Measurements from ENCODE around the gene PAQR8. TPM values are rescaled to one million over a fixed set of nuclear protein-coding genes. Genes with fewer than 3 reads are reported as not detected.

The PAQR8 gene
- total RNA-seq, 2 donors from 2014 or later: 2.6 to 5.6 TPM

DNA sequence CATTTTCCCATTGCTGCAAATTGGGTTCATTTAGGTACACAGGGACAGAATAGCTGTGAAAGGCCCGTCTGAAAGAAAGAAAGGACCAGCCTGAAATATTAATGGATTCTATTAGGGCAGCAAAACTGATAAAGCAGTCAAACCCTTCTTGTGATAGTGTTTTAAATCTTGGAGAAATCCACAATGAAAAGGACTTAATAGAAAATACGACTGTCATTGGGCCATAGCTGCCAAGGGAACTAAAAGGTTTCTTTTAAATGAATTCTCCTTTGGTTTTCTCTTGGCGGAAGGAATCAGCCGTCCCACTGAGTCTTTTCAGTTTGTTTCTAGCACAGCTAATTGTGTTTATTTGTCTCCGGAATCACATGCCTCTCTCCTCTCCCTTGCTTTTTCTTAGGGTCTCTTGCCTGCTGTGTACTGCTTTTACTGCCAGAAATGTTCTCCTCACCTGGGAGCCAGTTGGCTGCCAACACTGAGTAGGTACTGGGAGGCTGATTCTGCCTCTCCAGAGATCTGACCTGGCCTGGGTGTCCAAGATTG, 11.3 kb downstream of the PAQR8 start:
- peaks cover 0 to 14% of the 10 kb centered on the region in 2 donors for H3K4me1 ChIP-seq
- no peak overlapping the region for H3K4me3 ChIP-seq
- TF ChIP-seq, protein P1, sequence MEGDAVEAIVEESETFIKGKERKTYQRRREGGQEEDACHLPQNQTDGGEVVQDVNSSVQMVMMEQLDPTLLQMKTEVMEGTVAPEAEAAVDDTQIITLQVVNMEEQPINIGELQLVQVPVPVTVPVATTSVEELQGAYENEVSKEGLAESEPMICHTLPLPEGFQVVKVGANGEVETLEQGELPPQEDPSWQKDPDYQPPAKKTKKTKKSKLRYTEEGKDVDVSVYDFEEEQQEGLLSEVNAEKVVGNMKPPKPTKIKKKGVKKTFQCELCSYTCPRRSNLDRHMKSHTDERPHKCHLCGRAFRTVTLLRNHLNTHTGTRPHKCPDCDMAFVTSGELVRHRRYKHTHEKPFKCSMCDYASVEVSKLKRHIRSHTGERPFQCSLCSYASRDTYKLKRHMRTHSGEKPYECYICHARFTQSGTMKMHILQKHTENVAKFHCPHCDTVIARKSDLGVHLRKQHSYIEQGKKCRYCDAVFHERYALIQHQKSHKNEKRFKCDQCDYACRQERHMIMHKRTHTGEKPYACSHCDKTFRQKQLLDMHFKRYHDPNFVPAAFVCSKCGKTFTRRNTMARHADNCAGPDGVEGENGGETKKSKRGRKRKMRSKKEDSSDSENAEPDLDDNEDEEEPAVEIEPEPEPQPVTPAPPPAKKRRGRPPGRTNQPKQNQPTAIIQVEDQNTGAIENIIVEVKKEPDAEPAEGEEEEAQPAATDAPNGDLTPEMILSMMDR (IDR thresholded peaks at IDR 0.05): no peak
- H3K27ac ChIP-seq: no peak overlapping the region
- H3K36me3 ChIP-seq: no peaks in the 10 kb centered on the region
- H3K27me3 ChIP-seq: no peaks in the 10 kb centered on the region
- H3K9me3 ChIP-seq: no peaks in the 10 kb centered on the region
- DNase-seq (ENCODE audit: low spot score): no peak

DNA sequence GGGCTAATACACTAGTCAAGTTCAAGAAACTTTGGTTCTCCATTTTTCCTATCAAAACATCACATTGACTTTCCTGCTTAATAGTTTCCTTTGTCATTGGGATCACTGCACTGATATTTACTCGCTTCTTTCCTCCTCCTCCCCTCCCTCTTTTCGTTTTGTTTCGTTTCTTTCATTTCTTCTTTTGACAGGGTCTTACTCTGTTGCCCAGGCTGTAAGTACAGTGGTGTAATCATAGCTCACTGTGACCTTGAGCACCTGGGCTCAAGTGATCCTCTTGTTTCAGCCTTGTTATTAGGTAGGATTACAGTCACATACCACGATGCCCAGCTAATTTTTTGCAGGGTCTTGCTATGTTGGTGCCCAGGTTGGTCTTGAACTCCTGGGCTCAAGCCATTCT, 12.3 kb downstream of the PAQR8 start:
- Histone ChIP-seq H3K4me1 (peaks cover 0 to 14% of the 10 kb centered on the region in 2 donors), H3K9me3 (no peaks in the 10 kb centered on the region), H3K36me3 (no peaks in the 10 kb centered on the region), H3K4me3 (no peak overlapping the region), H3K27me3 (no peaks in the 10 kb centered on the region), H3K27ac (no peak overlapping the region)
- no peak for DNase-seq (ENCODE audit: low spot score)
- TF ChIP-seq, protein P1 (IDR thresholded peaks at IDR 0.05): no peak

DNA sequence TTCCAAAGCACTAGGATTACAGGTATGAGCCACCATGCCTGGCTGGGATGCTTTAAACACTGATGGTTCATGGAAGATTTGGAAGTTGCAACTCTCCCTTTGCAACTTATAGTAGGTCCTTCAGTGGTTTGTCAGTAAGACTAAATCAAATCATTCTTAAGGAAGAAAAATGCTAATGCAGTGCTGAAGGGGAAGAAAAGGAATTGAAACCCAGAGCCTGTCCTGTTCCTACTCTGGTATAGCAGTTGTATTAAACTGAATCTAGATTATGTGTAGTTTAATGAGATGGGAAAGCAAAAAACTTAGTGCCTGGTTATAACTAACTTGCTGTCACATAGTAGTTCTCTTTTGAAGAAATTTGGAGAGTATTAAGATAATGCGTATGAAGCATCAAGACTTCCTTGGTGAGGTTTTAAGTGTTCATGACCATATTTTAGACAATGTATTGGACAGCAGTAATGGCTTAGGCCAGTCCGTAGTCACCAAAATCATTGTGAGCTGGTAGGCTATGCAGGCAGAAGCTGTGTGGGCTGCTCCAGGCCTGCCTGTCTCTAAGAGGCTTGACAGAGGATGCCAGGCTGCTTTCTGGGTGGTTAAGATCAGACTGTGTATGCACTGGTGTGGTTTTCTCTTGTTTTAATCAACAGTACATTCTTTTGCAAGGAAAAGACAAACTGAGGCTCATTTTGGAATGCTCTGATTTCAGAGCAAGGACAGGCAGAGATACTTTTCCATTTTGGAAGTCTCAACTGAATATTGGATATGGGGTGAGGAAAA, 14.0 kb downstream of the PAQR8 start:
- Histone ChIP-seq H3K27ac (no peak overlapping the region), H3K27me3 (no peaks in the 10 kb centered on the region), H3K4me3 (no peak overlapping the region), H3K36me3 (no peaks in the 10 kb centered on the region), H3K9me3 (no peaks in the 10 kb centered on the region), H3K4me1 (peaks cover 0 to 14% of the 10 kb centered on the region in 2 donors)
- no peak for DNase-seq (ENCODE audit: low spot score)
- TF ChIP-seq, protein P1 (IDR thresholded peaks at IDR 0.05): no peak

DNA sequence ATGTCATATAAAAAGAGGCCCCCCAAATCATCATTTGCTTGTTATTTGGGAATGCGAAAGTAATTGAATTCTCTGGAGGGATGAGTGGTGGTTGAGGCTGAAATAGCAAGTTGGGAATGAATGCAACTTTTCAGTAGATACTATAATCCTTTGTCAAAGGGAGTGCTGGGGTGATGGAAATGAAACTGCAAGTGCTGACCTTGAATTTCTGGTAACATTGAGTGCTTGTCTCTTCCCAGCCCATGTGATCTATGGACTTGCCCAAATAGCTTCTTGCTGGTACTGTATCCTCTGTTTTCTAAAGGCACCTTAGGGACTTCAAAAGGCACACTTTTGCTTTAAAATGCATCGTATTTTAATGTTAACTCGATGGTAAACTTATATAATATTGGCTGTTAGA, 14.8 kb downstream of the PAQR8 start:
- Histone ChIP-seq H3K27ac (no peak overlapping the region), H3K9me3 (no peaks in the 10 kb centered on the region), H3K4me3 (no peak overlapping the region), H3K27me3 (no peaks in the 10 kb centered on the region), H3K36me3 (no peaks in the 10 kb centered on the region), H3K4me1 (peaks cover 0 to 14% of the 10 kb centered on the region in 2 donors)
- TF ChIP-seq, protein P1 (IDR thresholded peaks at IDR 0.05): no peak
- no peak for DNase-seq (ENCODE audit: low spot score)

DNA sequence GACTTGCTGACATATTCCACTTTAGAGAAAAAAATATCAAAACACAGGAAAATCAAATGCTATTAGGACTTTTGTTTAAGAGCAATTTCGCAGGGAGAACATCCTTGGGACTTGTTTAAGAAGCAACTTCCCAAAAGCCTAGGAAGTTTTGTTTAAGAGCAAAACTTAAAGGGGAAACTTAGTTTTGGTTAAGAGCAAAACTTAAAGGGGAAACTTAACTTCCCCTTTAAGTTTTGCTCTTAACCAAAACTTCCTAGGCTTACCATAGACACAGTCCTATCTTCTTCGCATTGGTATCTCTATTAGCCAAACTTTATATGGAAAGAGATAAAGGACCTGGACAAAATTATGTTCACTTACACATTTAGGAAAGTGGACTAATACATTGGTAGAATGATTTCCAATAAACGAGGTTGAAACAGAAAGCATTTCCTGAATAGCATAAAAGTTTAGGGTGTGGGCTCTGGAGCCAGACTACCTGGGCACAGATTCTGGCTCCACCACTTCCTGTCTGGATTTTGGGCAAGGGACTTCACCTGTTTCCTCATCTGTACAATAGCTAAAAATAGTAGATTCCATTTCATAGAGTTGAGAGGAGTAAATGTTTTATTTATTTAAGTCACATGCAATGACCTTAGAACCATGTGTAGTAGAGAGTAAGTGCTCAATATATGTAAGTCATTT, 15.7 kb downstream of the PAQR8 start:
- H3K9me3 ChIP-seq: no peaks in the 10 kb centered on the region
- no peak overlapping the region for H3K27ac ChIP-seq
- H3K36me3 ChIP-seq: no peaks in the 10 kb centered on the region
- H3K4me1 ChIP-seq: peaks cover 0 to 14% of the 10 kb centered on the region in 2 donors
- DNase-seq (ENCODE audit: low spot score): no peak
- no peaks in the 10 kb centered on the region for H3K27me3 ChIP-seq
- no peak overlapping the region for H3K4me3 ChIP-seq
- TF ChIP-seq, protein P1 (IDR thresholded peaks at IDR 0.05): no peak
